ENCODE data around the gene PYDC2.

The PYDC2 gene

DNA sequence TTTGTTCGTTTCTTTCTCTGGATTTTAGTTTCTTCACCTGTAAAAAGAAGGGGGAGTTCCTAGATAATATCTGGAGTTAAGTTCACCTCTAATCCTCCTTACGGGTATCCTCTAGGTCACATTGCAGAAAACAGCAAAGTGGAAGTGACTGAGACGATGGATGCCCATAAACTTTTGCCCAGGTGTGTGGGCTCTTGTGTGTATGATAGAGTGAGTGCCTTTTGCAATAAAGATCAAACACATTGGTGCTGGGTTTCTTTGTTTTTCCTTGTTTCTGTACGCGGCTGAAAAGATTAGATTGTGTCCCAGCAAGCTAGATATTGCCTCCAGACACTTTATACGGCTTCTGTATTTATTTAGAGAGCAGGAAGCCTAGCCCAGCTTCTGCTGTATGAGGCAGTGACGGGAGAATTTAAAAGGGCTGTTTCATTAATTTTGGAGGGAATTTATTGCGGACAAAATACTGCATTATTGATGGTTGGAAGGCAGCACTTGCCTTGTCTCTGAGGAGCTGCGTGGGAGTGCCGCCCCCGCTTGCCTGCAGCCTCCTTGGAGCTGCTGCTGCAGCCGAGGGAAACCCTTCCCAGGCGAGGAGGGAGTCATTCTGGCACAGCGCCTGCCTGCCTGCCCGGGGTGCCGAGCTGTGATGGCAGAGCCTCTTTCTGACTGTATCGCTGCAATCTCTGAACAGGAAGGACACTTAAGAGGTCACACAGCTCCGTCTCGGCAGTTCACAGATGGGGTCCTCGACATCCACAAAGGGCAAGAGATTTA lies 38.5 kb downstream of the PYDC2 start:
- no peak overlapping the region for H2AFZ ChIP-seq (ENCODE audit: low read depth, low read length)
- no peaks in the 10 kb centered on the region for H3K27me3 ChIP-seq (ENCODE audit: insufficient read depth, low read length, poor library complexity)

DNA sequence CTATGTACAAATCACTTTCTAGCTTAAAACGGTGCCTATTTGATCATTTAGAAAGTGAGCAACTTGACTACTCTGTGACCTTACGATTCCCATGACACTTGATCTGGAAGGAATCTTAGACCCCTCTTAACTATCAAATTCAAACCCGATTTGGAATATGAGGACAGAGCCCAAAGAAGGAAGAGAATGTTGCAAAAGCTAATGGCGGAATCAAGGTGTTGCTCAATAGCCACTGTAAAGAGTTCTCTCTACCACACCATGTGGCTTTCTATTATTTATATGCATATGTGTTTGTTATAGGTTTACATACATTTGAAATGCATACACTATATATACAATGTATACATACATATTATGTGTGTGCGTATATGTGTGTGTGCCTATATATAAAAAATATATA lies 39.9 kb downstream of the PYDC2 start:
- H3K27ac ChIP-seq (ENCODE audit: low read length) = no peak overlapping the region
- H3K27me3 ChIP-seq (ENCODE audit: insufficient read depth, low read length, poor library complexity) = no peaks in the 10 kb centered on the region
- DNase-seq (no peak), ATAC-seq (ENCODE audit: insufficient read depth, low read depth) (no peak)
- H3K36me3 ChIP-seq (ENCODE audit: insufficient read depth, low read length) = no peaks in the 10 kb centered on the region
- H3K79me2 ChIP-seq (ENCODE audit: insufficient read depth, low read length) = no peaks in the 10 kb centered on the region
- H3K9me3 ChIP-seq (ENCODE audit: insufficient read depth, low read length, severe bottlenecking) = no peaks in the 10 kb centered on the region
- no peak overlapping the region for H3K9ac ChIP-seq (ENCODE audit: low read depth, low read length)
- TF ChIP-seq EZH2 (IDR thresholded peaks at IDR 0.05; ENCODE audit: borderline replicate concordance, low read depth, low read length, severe bottlenecking) (no peak), CTCF (IDR thresholded peaks at IDR 0.05; ENCODE audit: borderline replicate concordance, extremely low read depth, low read length, poor library complexity, severe bottlenecking) (no peak)
- no peak overlapping the region for H2AFZ ChIP-seq (ENCODE audit: low read depth, low read length)
- H3K4me3 ChIP-seq (ENCODE audit: low read depth in 1 of 2, low read length in 2 of 2) = no peak overlapping the region
- no peak overlapping the region for H3K4me2 ChIP-seq (ENCODE audit: insufficient read depth, low read length)
- no peaks in the 10 kb centered on the region for H4K20me1 ChIP-seq (ENCODE audit: insufficient read depth, low read length)
- no peaks in the 10 kb centered on the region for H3K4me1 ChIP-seq (ENCODE audit: insufficient read depth, low read length)

More for the DNA sequence above, 38.5 kb downstream of the PYDC2 start:
- Histone ChIP-seq H3K4me2 (ENCODE audit: insufficient read depth, low read length) (no peak overlapping the region), H3K27ac (ENCODE audit: low read length) (no peak overlapping the region), H4K20me1 (ENCODE audit: insufficient read depth, low read length) (no peaks in the 10 kb centered on the region), H3K79me2 (ENCODE audit: insufficient read depth, low read length) (no peaks in the 10 kb centered on the region), H3K9me3 (ENCODE audit: insufficient read depth, low read length, severe bottlenecking) (no peaks in the 10 kb centered on the region), H3K9ac (ENCODE audit: low read depth, low read length) (no peak overlapping the region), H3K4me3 (ENCODE audit: low read depth in 1 of 2, low read length in 2 of 2) (no peak overlapping the region), H3K4me1 (ENCODE audit: insufficient read depth, low read length) (no peaks in the 10 kb centered on the region), H3K36me3 (ENCODE audit: insufficient read depth, low read length) (no peaks in the 10 kb centered on the region)
- ATAC-seq (ENCODE audit: insufficient read depth, low read depth) (no peak), DNase-seq (no peak)
- no peak for TF ChIP-seq EZH2 (IDR thresholded peaks at IDR 0.05; ENCODE audit: borderline replicate concordance, low read depth, low read length, severe bottlenecking)
- TF ChIP-seq CTCF (IDR thresholded peaks at IDR 0.05; ENCODE audit: borderline replicate concordance, extremely low read depth, low read length, poor library complexity, severe bottlenecking) = no peak

DNA sequence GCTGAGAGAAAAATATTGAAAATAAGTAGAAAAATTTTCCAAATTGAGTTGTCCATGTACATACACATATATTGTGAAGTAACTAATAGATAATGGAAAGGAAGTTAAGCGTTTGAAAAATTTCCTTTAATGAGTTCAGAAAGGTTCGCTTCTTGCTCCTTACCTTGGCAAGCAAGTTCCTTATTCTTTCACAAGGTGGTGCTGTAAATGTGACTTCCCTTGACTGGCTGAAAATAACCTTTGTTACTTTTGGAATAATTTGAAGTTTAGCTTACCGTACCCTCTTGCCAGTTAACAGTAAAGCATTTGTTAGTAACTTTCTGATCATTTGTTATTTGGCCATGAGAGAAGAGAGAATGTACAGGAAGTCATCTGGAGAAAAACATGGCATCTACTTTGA lies 41.6 kb downstream of the PYDC2 start:
- DNase-seq = no peak
- H4K20me1 ChIP-seq (ENCODE audit: insufficient read depth, low read length) = no peaks in the 10 kb centered on the region
- H3K9ac ChIP-seq (ENCODE audit: low read depth, low read length) = no peak overlapping the region
- H3K79me2 ChIP-seq (ENCODE audit: insufficient read depth, low read length) = no peaks in the 10 kb centered on the region
- no peaks in the 10 kb centered on the region for H3K4me1 ChIP-seq (ENCODE audit: insufficient read depth, low read length)
- no peak for ATAC-seq (ENCODE audit: insufficient read depth, low read depth)
- H3K36me3 ChIP-seq (ENCODE audit: insufficient read depth, low read length) = no peaks in the 10 kb centered on the region
- no peaks in the 10 kb centered on the region for H3K27me3 ChIP-seq (ENCODE audit: insufficient read depth, low read length, poor library complexity)
- TF ChIP-seq EZH2 (IDR thresholded peaks at IDR 0.05; ENCODE audit: borderline replicate concordance, low read depth, low read length, severe bottlenecking) (no peak), CTCF (IDR thresholded peaks at IDR 0.05; ENCODE audit: borderline replicate concordance, extremely low read depth, low read length, poor library complexity, severe bottlenecking) (no peak)
- no peak overlapping the region for H3K4me3 ChIP-seq (ENCODE audit: low read depth in 1 of 2, low read length in 2 of 2)
- no peak overlapping the region for H3K4me2 ChIP-seq (ENCODE audit: insufficient read depth, low read length)
- H2AFZ ChIP-seq (ENCODE audit: low read depth, low read length) = no peak overlapping the region
- H3K27ac ChIP-seq (ENCODE audit: low read length) = no peak overlapping the region
- H3K9me3 ChIP-seq (ENCODE audit: insufficient read depth, low read length, severe bottlenecking) = no peaks in the 10 kb centered on the region
